Mesodermal cell (in vitro differentiated cells): ENCODE results near the gene UQCR11.
"Not testable (repeated sequence)": the region's sequence is repeated elsewhere in the genome, so short reads cannot be mapped to it uniquely, and the experiment has no call there.

Experiments
- H3K27ac ChIP-seq: 2 replicates; pipeline ENCODE4 v1.7.0; 2013; ENCODE audit warnings: mild to moderate bottlenecking, low read depth, low read length, moderate library complexity; ENCODE audit not compliant: severe bottlenecking
- H3K36me3 ChIP-seq: 2 replicates; pipeline ENCODE4 v1.7.1; 2013; ENCODE audit warnings: mild to moderate bottlenecking, low read length, moderate library complexity; ENCODE audit not compliant: control insufficient read depth, insufficient read depth
- H3K4me1 ChIP-seq: one replicate; pipeline ENCODE4 v1.7.1; 2013; ENCODE audit warnings: mild to moderate bottlenecking, low read length; ENCODE audit not compliant: insufficient read depth, control insufficient read depth, poor library complexity, severe bottlenecking
- H3K4me3 ChIP-seq: 2 replicates; pipeline ENCODE4 v1.7.0; 2013; ENCODE audit warnings: low read length, control low read depth, mild to moderate bottlenecking; ENCODE audit not compliant: insufficient read depth, poor library complexity, severe bottlenecking; ENCODE audit errors: extremely low read depth
- H3K9me3 ChIP-seq: 2 replicates; pipeline ENCODE4 v1.7.1; 2013; ENCODE audit warnings: mild to moderate bottlenecking, low read length, moderate library complexity; ENCODE audit not compliant: control insufficient read depth
- WGBS, 2 experiments: methylation state at CpG; one replicate each; pipeline ENCODE4 v1.1.5; 2013; ENCODE audit warnings: missing lambda C conversion rate in 2 of 2; ENCODE audit not compliant: insufficient coverage in 2 of 2; 5-methylcytosine and 5-hydroxymethylcytosine counted together

UQCR11 gene

DNA sequence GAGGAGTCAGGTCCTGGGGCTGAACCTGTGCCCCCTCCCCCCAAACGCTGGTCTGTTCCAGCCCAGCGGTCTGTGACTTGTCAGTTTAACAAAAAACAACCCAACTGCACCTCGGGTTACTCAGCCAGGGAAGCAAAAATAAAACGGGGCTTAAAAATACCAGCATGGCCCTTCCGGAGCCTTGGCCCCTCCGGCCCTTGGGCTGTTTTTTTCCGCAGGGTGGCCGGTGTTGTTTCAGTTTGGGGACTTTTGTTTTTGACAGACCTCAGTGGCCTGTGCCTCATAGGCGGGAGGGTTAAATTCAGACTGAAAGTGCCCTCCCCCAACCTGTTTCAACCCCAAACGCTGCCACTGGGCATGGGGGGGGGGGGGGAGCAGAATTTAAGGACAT is 43.2 kb upstream of the UQCR11 start:
- no peak overlapping the region for H3K4me3 ChIP-seq
- no peaks in the 10 kb centered on the region for H3K9me3 ChIP-seq
- no peak overlapping the region for H3K27ac ChIP-seq
- H3K36me3 ChIP-seq, result peaks cover 68% of the 10 kb centered on the region
- H3K4me1 ChIP-seq, result peaks cover 10% of the 10 kb centered on the region
- 97 to 100% methylated on average over 5 to 8 of the region's 10 CpGs for WGBS, 2 experiments

DNA sequence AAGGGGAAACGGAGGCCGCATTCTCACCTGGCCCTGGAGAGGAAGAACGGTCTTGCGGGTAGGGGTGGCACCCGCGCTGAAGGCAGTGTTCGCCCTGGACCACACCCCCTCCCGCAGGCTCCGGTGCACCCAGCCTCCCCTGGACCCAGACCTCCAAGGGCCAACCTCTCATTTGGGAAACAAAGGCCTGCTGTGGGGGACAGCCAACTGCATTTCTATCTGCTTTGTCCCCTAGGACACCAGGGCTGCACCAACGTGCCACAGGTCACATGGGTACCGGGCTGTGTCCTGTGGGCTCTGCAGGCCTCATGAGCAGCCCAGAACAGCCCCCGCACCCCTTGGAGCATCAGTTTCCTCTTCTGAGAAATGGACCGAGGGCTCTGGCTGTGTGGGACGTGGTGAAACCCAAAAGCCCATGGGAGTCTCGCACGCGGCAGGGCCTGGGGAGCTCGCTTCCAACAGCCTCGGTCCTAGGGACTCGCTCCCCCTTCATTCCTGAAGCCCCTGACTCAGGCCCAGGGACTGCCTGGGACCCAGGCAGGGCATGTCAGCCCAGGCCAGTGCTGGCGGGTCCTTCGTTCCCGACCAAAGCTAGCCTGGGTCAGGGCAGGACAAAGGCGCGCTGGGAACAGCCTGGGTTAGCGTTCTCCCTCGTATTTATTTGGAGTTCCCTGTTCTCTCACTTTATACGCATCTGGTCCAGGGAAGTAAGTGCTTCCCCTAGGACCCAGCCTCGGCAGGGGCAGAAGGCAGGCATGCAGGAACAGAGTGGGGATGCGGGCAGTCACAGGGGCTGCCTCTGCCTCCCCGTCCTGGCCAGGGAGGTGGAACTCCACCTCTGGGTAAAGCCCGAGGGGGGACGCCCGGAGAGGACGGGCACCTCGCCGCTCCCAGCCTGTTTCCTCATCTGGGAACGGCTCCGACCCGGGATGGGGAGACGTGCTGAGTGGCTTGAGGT is 42.5 kb upstream of the UQCR11 start:
- H3K36me3 ChIP-seq, result peaks cover 74% of the 10 kb centered on the region
- H3K27ac ChIP-seq, result no peak overlapping the region
- 92 to 96% methylated on average over 31 to 40 of the region's 41 CpGs for WGBS, 2 experiments

DNA sequence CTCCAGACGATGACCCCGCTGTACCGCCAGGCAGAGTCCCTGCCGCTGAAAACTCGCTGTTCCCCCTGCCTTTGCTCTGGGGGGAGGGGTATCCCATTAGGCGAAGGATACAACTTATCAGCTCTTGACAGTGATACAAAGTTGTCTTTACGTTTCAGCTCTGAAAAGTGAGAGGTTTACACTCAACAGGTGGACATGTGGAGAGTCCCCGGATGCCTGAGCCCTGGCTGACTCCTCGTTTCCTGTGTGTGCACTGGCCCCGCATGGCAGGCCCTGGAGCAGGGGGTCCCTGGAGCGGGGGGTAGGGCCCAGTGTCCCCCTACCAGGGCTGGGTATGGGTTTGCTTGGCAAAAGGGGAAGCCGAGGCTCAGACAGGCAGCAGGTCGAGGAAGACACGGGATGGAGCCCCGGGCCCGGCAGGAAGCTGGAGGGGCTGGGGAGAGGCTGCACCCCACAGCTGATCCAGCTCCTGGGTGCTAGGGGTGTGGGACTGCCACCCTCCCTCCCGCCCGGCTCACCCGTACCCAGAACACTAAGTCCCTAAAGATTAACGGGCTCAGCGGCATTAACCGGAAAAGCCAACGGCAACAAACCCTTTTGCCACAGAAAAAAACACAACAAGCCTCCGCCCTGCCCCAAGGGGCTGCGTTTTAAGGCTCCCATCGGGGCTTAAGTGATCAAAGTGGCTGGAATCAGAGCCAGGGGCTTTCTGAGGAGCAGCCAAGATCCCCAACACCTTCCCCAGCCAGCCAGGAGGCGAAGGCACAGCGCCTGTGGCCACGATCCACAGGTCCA is 41.6 kb upstream of the UQCR11 start:
- 97% methylated on average over 24 to 26 of the region's 29 CpGs for WGBS, 2 experiments
- Histone ChIP-seq H3K36me3 (peaks cover 83% of the 10 kb centered on the region), H3K4me3 (no peak overlapping the region), H3K27ac (no peak overlapping the region), H3K9me3 (no peaks in the 10 kb centered on the region), H3K4me1 (peaks cover 10% of the 10 kb centered on the region)

More for the DNA sequence above, 42.5 kb upstream of the UQCR11 start:
- H3K9me3 ChIP-seq, result no peaks in the 10 kb centered on the region
- H3K4me3 ChIP-seq, result no peak overlapping the region
- peaks cover 10% of the 10 kb centered on the region for H3K4me1 ChIP-seq

DNA sequence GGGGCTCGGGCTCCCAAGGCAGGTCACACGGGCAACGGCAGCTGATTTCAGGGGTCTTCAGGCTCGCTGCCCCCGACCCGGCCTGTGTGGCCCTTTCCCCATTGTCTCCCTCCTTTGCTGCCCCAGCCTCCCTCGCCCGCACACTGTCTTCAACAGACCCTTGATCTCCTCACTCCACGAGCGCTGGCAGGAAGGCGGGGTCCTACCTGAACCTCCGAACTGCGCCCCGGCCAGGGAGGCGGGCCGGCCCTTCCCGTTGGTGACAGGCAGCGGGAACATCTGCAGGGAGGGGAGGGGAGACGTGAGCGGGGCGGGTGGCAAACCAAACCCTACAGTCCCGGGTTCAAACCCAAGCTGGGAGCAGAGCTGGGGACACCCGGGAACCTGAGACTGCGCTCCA is 40.9 kb upstream of the UQCR11 start:
- Histone ChIP-seq H3K4me3 (no peak overlapping the region), H3K36me3 (peaks cover 90% of the 10 kb centered on the region), H3K27ac (no peak overlapping the region), H3K4me1 (peaks cover 10% of the 10 kb centered on the region), H3K9me3 (no peaks in the 10 kb centered on the region)
- 95 to 99% methylated on average over 10 to 19 of the region's 24 CpGs for WGBS, 2 experiments

DNA sequence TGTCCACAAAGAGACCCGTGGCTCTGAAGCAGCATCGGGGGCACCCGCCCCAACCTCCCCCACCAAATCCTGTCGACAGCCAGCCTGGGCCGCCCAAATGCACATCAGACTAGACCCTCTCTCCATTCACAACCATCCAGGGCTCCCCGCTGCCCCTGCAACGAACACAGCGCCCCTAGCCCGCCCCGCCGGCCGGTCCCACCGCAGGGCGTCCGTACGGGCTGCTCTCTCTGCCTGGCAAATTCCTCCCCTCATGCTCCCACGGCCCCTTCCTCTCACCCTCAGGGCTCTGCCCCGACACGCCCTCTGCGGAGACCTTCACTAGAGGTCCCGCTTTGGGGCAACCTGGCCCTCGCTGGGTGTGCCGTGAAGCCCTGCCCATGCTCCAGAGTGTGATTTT is 40.0 kb upstream of the UQCR11 start:
- H3K4me3 ChIP-seq, result no peak overlapping the region
- peaks cover 97% of the 10 kb centered on the region for H3K36me3 ChIP-seq
- H3K9me3 ChIP-seq, result no peaks in the 10 kb centered on the region
- peaks cover 7% of the 10 kb centered on the region for H3K4me1 ChIP-seq
- WGBS, 2 experiments, result 92 to 97% methylated on average over 20 to 21 of the region's 23 CpGs
- H3K27ac ChIP-seq, result no peak overlapping the region

DNA sequence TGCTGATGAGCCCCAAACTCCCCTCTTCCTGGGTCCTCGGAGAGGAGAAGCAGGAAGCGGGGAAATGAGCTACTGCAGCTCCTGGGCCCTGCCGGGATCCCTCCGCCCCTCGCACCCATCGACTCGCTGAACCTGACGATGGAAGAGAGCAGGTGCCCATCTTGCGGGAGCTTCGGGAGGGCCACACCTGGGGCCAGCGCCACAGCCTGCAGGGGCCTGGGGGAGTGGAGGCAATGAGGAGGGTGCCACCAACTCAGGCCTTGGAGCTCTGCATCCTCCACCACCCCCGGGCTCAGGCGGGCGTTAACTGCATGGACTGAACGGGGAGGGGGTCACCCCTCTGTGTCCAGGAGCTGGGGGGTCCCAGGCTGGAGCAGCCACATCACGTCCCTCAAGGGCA is 38.8 kb upstream of the UQCR11 start:
- WGBS, 2 experiments, result 93 to 99% methylated on average over 14 to 15 of the region's 16 CpGs
- H3K27ac ChIP-seq, result no peak overlapping the region
- H3K36me3 ChIP-seq, result peaks cover 97% of the 10 kb centered on the region
- no peak overlapping the region for H3K4me3 ChIP-seq
- peaks cover 4% of the 10 kb centered on the region for H3K4me1 ChIP-seq
- H3K9me3 ChIP-seq, result no peaks in the 10 kb centered on the region

DNA sequence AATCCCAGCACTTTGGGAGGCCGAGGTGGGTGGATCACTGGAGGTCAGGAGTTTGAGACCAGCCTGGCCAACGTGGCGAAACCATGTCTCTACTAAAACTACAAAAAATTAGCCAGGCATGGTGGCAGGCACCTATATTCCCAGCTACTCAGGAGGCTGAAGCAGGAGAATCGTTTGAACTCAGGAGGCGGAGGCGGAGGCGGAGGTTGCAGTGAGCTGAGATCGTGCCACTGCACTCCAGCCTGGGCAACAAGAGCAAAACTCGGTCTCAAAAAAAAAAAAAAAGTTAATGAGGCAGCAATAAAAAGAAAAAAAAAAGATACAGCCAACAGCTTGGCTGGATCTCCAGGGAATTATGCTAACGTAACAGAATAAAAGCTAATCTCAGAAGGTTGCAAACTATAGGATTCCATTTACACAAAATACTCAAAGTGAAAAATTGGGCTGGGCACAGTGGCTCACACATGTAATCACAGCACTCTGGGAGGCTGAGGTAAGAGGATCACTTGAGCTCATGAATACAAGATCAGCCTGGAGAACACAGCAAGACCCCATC is 35.7 kb upstream of the UQCR11 start:
- WGBS, 2 experiments, result 91% methylated on average over 3 to 8 of the region's 10 CpGs
- not testable (repeated sequence) for H3K27ac ChIP-seq, H3K9me3 ChIP-seq, H3K4me3 ChIP-seq, H3K4me1 ChIP-seq
- peaks cover 96% of the 10 kb centered on the region for H3K36me3 ChIP-seq

DNA sequence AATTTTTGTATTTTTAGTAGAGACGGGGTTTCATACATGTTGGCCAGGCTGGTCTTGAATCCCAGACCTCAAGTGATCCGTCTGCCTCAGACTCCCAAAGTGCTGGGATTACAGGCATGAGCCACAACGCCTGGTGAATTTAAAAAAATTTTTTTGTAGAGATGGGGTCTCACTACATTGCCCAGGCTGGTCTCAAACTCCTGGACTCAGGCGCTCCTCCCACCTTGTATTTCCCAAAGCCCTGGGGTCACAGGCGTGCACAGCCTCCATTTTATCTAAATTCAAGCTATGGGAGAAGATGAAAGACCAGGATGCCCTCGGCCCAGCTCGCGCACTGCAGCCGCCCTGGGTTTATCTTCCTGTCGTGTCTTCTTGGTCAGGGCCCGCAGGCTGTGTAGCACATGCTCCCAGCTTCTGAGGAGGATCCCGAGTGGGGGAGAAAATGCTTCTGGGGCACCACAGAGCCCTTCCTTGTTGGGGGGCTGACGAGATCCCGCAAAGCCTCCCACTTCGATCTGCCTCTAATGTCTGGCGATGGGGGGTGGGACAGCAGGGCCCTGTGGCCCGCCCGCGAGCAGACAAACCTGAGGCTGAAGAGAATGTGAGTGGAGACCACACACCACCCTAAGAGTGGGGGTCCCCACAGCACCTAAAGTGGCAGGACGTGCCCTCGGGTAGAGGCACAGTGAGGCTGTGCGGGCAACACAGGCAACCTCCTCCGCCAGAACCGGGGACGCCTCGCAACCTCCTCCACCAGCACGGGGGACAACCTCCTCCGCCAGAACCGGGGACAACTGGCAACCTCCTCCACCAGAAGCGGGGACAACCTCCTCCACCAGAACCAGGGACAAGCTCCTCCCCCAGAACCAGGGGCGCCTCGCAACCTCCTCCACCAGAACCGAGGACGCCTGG is 31.3 kb upstream of the UQCR11 start:
- Histone ChIP-seq H3K36me3 (peaks cover 96% of the 10 kb centered on the region), H3K9me3 (no peaks in the 10 kb centered on the region), H3K4me1 (no peaks in the 10 kb centered on the region), H3K4me3 (no peak overlapping the region), H3K27ac (no peak overlapping the region)
- WGBS, 2 experiments, result 97 to 98% methylated on average over 21 to 30 of the region's 34 CpGs

DNA sequence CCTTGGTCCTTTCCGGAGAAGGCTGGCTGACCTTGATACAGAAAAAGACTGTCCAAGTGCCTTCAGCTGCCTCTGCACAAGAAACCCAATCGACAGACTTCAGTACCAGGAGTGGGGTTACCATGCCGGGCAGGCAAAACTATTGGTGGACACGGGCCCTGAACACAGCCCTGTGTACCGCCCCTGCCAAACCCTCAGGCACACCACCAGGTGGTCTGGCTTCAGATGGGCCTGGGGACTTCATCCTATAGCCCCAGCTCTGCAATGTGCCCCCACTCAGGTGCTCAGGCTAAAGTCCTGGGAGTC is 29.6 kb upstream of the UQCR11 start:
- no peak overlapping the region for H3K27ac ChIP-seq
- H3K9me3 ChIP-seq, result no peaks in the 10 kb centered on the region
- no peaks in the 10 kb centered on the region for H3K4me1 ChIP-seq
- H3K4me3 ChIP-seq, result no peak overlapping the region
- WGBS, 2 experiments, result 92 to 96% methylated on average over 4 to 5 of the region's 5 CpGs
- H3K36me3 ChIP-seq, result peaks cover 96% of the 10 kb centered on the region
